Raji (cell line): ENCODE results near the gene SLC8A1.

ENCODE experiments used
- POLR2A ChIP-seq: IDR thresholded peaks from 2 replicates; pipeline ENCODE4 v1.6.1; 2011; ENCODE audit warnings: low read depth, low read length, control low read depth; ENCODE audit not compliant: insufficient read depth

The SLC8A1 gene

DNA sequence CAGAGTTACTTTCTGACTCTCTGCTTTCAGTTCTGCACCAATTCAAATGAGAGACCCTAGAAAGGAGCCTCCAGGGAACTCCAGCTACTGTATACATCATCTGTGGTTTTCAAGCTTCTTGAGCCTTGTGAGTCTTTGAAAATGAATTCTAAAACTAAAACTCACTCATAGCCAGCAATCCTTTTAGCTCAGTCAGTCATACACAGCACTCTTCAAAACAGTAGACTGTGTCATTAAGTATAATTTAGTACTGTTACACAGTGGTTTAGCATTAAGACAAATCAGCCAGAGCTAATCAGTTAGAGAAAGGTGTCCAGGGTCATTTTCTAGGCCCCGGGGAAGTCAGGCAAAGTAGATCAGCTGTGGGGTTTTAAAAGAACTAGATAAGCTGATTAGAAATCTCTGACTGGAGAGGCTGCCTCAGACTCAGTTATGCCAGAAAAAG lies 350.7 kb downstream of the SLC8A1 start:
- no peak for TF ChIP-seq POLR2A

DNA sequence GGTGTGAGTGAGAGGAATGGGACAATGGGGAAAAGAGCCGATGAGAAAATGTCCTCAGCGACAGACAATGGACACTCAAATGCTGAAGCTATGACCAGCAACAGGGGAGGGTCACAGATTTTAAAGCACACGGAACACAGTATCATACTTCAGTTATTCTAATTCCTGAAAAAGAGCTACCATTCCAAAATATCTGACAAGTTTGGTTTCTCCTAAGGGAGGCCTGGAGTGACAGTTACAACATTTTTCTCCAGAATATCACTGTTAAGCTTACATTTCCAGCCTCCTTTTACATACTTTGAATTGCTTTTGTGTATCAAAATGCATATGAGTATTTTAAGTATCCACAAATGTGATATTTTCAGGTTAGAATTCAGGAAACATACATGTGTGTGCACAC lies 351.2 kb downstream of the SLC8A1 start:
- no peak for TF ChIP-seq POLR2A

DNA sequence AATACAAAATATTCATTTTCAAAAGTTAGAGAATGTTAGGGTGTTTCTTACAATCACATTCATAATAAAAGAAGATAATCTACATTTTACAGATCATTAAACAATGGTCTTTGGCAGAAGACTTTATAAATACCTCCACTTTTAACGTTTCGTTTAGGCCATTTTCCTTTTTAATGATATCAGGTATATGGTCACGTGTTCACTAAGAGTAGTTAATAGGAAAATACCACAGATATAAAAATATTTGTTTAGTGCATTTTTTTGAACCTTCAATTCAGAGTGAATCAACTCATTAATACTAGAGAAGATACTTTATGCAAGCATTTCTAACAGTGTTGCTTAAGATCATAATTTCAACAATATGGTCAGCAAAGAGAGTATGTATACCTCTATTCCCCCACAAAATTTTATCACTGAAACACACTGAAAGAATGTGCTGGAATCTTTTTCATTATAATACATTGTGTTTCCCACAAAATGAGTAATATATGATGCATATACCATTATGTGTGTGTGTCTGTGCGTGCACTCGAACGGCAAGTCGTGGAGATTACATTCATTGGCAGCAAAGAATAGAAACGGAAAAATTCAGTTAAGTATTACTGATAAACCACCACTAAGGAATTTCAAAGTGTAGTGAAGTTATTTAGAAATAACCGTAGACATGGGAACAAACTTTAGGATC lies 353.0 kb downstream of the SLC8A1 start:
- no peak for TF ChIP-seq POLR2A

DNA sequence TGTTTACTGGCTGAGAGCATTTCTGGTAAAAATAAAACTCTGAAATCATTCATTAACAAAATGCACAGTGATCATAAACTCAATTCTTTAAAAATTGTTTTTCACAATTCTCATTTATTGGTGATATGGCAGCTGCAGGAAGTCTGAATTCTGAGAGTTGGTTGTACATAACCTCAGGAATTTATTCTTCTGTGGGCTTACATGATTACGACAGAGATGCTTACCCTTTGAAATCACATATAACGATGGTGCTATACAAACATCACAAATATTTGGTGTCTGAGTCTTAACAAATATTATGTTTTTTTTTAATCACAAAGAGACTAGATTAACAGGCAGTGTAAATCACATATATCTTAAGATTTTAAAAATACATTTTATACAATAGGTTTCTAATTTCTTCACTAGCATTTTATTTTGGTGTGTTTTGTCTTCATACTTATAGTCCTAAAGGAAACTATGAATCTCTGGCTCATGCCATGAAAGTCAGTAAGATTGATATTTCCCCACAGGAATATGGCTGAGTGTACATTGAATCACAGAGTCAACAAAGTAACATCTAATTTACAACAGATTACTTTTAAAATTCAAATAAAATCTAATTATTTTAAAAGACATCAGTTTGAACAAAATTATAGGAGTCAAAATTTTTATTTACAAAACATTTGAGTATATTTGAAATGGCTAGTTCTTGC lies 354.1 kb downstream of the SLC8A1 start:
- TF ChIP-seq POLR2A, result no peak

DNA sequence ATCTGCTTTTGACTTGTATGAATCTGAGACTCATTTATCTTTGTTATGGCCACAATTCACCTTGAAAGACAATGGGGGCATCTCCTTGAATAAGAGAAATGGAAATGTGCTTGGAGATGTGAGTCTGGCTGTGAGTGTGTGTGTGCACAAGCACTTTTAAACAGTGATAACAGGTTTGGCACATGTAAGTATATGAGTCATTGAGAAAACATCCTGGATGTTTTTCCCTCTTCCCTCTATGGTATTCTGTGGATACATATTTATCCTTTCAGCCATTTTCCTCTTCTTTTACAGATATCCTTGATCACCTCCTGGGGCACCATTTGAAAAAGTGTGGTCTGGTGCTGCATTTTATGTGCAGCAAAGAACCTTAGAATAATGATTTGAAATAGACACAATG lies 355.5 kb downstream of the SLC8A1 start:
- TF ChIP-seq POLR2A, result no peak

DNA sequence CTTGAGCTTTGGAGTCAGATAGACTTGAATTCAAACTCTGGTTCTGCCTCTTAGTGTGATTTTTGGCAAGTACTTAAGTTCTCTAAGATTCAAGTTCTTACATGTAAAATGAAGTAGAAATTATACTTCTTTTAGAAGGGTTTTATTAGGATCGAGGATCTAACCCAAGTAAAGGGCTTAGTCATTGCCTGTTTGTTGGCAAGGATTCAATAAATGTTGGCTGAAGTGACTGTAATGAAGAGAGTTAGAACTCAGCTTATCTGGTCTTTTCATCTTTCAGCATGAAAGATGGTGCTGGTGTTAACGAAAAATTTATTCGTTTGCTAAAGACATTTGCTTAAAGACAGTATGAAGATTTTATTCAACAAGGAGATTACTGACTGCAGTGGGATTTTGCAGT lies 356.9 kb downstream of the SLC8A1 start:
- no peak for TF ChIP-seq POLR2A

DNA sequence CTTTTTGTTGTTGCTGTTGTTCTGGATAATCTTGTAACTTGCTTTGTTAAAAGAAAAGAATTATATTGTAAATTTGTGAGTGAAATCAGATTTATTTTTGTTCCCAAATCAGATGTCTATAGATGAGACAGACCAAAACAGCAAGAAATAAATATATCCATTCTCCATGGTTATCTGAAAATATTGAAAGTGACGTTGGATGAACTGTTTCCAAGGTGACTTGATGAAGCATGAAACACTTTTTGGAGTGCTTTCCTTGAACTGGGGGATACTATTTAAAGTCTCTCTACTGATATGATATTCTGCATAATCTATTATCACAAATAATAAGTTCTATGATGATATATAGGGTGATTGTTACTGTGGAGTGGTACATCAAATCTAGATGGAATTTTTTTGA lies 357.4 kb downstream of the SLC8A1 start:
- no peak for TF ChIP-seq POLR2A

DNA sequence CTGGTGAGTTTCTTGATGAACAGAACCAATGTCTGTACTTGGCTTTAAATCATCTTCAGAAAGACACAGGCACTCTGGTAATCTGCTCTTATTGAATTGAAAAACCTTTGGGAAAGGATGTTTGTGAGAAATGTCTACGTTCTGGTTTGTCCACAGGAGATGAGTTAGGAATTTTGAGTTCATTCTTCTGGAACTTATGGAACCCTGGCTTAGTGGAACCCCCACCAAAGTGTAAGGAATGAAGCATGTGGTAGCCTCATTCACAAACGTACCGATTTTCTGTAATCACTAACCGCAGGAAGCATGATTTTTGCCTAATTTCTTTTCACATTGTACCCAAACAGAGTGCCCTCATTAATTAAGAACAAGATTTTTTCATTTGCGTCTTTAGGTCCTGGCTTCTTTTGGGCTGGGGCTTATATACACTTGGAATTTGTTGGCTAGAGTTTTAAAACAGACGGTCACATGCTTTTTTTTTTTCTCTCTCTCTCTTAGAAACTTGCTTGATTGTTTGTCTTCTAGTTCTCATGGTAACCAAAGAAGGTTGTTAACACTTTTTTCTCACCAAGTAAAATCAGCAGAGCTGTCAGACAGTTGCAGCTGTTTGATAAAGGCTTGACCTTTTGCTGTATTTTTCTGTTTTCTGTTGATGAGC lies 358.7 kb downstream of the SLC8A1 start:
- TF ChIP-seq POLR2A, result no peak

DNA sequence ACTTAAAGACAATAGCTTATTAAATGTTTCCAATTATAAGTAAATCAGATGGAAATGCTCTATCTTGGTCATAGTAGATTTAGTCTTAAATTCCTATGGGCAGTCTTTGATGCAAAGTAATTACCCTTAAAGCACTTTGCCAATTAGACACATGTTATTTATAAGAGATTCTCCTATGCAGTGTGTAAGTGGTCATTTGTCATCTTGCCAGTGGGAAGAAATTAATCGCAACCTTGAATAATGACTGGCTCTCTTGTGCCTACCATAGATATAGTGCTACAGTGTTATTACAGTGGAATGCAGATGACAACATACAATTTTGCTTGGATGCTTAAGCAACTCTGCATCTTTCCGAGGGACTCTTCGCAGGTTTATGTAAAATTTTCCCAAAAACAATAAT lies 361.8 kb downstream of the SLC8A1 start:
- no peak for TF ChIP-seq POLR2A

DNA sequence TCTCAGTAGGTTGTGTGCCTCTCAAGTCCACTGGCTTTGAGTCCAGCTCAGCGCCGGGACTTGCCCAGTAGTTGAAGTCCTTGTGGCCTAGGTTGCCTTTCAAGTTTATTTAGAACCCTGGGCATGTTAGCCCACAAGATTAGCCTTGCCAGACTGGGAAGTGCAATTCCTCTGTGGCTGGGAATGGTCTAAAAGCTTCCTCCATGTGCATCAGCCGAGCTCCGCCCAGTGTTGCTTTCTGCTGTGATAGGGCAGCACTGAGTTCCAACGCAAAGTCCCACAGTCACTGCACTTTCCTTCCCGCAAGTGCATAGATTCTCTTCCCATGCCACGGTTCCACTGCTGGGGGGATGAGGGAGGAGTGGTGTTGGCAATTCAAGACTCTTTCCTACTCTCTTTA lies 364.0 kb downstream of the SLC8A1 start:
- TF ChIP-seq POLR2A, result no peak

DNA sequence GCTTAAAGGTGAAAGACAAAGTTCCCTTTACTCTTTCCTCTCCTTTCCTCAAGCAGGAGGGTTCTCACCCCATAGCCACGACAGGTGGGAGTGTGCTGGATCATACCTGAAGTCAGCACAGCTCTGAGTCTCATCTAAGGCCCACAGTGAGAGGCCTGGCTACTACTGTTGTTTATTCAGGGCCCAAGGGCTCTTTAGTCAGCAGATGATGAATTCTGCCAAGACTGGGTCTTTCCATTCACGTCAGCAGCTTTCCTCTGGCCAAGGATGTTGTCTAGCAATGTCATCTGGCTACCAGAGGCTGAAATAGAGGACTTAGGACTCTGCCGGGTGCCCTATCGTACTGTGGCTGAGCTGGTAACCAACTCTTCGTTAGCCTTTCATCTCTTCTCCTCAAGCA lies 364.5 kb downstream of the SLC8A1 start:
- TF ChIP-seq POLR2A, result no peak

DNA sequence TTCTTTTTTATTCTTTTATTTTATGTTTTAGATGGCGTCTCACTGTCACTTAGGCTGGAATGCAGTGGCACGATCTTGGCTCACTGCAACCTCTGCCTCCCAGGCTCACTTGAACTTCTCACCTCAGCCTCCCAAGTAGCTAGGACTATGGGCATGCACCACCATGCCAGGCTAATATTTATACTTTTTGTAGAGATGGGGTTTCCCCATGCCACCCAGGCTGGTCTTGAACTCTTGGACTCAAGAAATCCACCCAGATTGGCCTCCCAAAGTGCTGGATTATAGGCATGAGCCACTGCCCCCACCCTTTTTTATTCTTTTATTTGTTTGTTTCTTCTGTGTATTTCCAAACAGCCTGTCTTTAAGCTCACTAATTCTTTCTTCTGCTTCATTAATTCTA lies 366.1 kb downstream of the SLC8A1 start:
- no peak for TF ChIP-seq POLR2A

DNA sequence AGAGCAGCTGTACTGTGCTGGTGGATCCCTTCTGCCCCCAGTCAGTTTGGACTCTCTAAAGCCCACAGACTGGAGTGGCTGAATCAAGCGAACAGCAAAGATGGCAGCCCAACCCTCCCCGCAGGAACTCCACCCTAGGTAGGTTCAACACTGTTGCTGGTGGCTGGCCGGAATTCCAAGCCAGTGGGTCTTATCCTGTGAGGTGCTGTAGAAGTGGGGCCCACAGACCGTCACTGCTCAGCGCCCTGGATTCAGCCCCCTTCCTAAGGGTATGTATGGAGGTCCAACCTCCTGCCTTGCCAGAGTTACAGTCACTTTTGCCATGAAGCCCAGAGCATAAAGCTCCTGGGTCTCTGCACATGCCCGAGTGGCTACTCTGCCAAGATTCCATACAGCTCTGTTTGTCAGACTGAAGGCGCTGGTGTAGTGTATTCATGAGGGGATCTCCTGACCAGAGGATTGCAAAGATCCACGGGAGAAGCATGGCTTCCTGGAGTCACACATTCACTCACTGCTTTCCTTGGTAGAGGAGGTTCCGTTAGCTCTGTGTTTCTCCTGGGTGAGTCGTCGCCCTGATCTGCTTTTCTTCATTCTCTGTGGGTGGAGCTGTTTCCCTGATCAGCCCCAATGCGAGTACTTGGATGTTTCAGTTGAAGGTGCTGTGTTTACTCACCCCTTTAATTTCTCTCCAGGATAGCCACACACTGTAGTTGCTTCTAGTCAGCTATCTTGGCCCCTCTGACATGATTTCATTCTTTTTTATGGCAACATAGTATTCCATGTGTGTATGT lies 379.3 kb downstream of the SLC8A1 start:
- TF ChIP-seq POLR2A, result no peak

DNA sequence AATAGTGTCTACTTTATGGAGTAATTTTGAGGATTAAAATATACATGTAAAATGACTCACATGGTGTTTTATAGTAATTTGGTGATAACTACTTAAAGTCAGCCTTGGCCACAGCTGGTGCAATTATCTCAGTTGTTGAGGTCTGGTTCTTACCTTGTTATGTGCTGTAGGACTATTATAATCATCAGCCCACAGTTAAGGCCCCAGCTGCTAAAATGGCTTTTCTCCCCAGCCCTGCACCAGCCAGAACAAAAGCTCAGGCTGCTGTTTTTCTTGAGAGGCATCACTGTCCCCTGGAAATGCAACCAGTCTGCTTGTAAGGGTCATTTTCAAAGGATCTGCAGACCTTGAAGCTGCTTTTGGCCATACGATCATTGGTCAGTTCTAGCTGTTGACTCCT lies 389.5 kb downstream of the SLC8A1 start:
- no peak for TF ChIP-seq POLR2A

DNA sequence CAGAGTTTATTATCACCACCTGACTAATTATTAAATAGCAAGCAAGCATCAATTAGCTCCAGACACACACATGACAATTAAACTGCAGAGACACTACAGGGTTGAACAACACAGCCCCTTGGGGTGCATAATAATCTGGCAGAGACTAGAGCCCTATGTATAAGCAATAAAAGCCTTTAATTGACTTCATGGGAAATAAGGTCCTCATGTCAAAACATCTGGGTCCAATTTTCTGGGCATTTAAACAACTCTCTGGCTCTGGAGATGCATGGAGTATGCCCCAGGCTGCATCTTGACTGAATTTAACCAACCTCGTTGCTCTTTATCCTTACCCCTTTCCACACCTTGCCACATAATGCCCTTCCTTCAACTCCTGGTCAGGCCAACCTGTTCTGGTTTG lies 402.1 kb downstream of the SLC8A1 start:
- no peak for TF ChIP-seq POLR2A

DNA sequence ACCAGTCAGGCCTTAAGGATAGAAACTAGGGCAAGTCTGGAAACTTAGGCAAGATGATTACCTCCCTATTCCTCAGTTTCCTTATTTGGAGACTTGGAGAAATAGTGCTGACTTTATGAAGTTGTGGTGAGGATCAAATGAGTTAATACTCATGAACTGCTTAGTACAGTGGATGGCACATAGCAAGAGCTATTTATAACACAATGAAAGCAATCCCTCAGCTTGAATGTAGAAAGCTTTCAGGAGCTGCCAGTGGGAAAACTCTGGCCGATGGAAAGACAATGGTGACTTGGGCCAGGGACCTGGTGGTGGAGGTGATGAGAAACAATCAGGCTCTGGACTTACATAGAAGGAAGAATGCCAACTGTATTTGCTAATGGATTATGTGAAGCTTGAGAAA lies 403.4 kb downstream of the SLC8A1 start:
- TF ChIP-seq POLR2A, result no peak

DNA sequence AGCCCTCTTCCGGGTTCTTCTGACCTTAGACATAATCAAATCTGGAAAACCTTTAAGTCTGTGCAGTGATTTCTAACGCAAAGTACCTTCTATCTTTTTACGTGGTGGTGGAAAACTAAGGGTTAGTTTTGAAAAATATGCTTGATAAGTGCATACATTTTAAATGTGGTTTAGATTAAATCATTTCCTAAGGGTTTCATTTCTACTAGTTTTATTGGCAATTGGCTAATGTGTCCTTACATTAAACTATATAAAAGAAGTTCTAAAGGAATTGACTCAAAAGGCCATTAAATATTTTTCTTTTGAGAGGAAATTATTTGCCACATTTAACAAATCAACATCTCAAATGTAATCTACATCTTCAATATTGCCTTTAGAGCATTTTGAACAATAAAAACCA lies 404.5 kb downstream of the SLC8A1 start:
- TF ChIP-seq POLR2A, result no peak
